ENCODE results near the gene IFT43.

- TF ChIP-seq HDGF (IDR thresholded peaks at IDR 0.05; ENCODE audit: borderline replicate concordance) (no peak), TARDBP (IDR thresholded peaks at IDR 0.05) (no peak), BHLHE40 (IDR thresholded peaks at IDR 0.05; ENCODE audit: borderline replicate concordance) (no peak), ZNF384 (IDR thresholded peaks at IDR 0.05) (no peak)
These were observed 7.3 kb upstream of the IFT43 start for GRCh38 chr14:75978249-75978731.

All from HEK293T (cell line).